HG02763 (cell line): ENCODE data around the gene ADCK1.
"Not testable (repeated sequence)": the region's sequence is repeated elsewhere in the genome, so short reads cannot be mapped to it uniquely, and the experiment has no call there.

ENCODE experiments used
- ATAC-seq: cut with Tn5 transposase; IDR thresholded peaks from one replicate; pipeline ENCODE4 v1.9.1; 2021; ENCODE audit warnings: mild to moderate bottlenecking, moderate library complexity; ENCODE audit not compliant: unreplicated experiment

Gene ADCK1

GRCh38 chr14:77926942-77927341, 127.0 kb downstream of the ADCK1 start:
- ATAC-seq: no peak

GRCh38 chr14:77931441-77931840, 131.5 kb downstream of the ADCK1 start:
- ATAC-seq: no peak

GRCh38 chr14:77936138-77936639, 136.3 kb downstream of the ADCK1 start:
- ATAC-seq: no peak

- ATAC-seq: no peak
Measured at GRCh38 chr14:77947372-77947771, 147.5 kb downstream of the ADCK1 start.

- no peak for ATAC-seq
Measured at GRCh38 chr14:77950371-77951063, 150.6 kb downstream of the ADCK1 start.

- no peak for ATAC-seq
Measured at GRCh38 chr14:77955816-77956484, 156.0 kb downstream of the ADCK1 start.

- ATAC-seq: not testable (repeated sequence)
Measured at GRCh38 chr14:77959686-77960085, 159.8 kb downstream of the ADCK1 start.

GRCh38 chr14:77961847-77962580, 162.1 kb downstream of the ADCK1 start:
- ATAC-seq: no peak

GRCh38 chr14:77962731-77963520, 163.0 kb downstream of the ADCK1 start:
- no peak for ATAC-seq

GRCh38 chr14:77964586-77964985, 164.7 kb downstream of the ADCK1 start:
- no peak for ATAC-seq

GRCh38 chr14:77965050-77965449, 165.1 kb downstream of the ADCK1 start:
- no peak for ATAC-seq

GRCh38 chr14:77965919-77966435, 166.1 kb downstream of the ADCK1 start:
- no peak for ATAC-seq

GRCh38 chr14:77967110-77967509, 167.2 kb downstream of the ADCK1 start:
- no peak for ATAC-seq

GRCh38 chr14:77970646-77971045, 170.7 kb downstream of the ADCK1 start:
- no peak for ATAC-seq

- no peak for ATAC-seq
Measured at GRCh38 chr14:77973246-77973645, 173.3 kb downstream of the ADCK1 start.

- ATAC-seq: no peak
Measured at GRCh38 chr14:77976591-77976990, 176.7 kb downstream of the ADCK1 start.

- ATAC-seq: no peak
Measured at GRCh38 chr14:77979171-77979570, 179.3 kb downstream of the ADCK1 start.

- no peak for ATAC-seq
Measured at GRCh38 chr14:77979666-77980351, 179.9 kb downstream of the ADCK1 start.

GRCh38 chr14:77980475-77981321, 180.8 kb downstream of the ADCK1 start:
- ATAC-seq: no peak
